Fibroblast of villous mesenchyme (primary cell): ENCODE results near the gene ATXN10. TPM values are rescaled to one million over a fixed set of nuclear protein-coding genes. Genes with fewer than 3 reads are reported as not detected.

ENCODE experiments used
- DNase-seq: peaks from one replicate; pipeline ENCODE4 v3.0.0-alpha.2; 2010; ENCODE audit warnings: low read depth
- H3K4me3 ChIP-seq: 2 replicates; pipeline ENCODE4 v1.5.1; 2011; ENCODE audit warnings: low read depth, mild to moderate bottlenecking, low read length
- total RNA-seq: library from RNA; depleted of rRNA; stranded (reverse); fragments of >200 nt; gene quantifications from 2 replicates; pipeline ENCODE4 v1.2.3, GENCODE V29; 2012
- TF ChIP-seq, protein P1 (sequence below): IDR thresholded peaks from 2 replicates; pipeline ENCODE4 v1.5.1; 2012; ENCODE audit warnings: low read depth, mild to moderate bottlenecking, low read length; ENCODE audit not compliant: insufficient read depth

Gene ATXN10
- total RNA-seq, 1 donor, result 190 TPM

DNA sequence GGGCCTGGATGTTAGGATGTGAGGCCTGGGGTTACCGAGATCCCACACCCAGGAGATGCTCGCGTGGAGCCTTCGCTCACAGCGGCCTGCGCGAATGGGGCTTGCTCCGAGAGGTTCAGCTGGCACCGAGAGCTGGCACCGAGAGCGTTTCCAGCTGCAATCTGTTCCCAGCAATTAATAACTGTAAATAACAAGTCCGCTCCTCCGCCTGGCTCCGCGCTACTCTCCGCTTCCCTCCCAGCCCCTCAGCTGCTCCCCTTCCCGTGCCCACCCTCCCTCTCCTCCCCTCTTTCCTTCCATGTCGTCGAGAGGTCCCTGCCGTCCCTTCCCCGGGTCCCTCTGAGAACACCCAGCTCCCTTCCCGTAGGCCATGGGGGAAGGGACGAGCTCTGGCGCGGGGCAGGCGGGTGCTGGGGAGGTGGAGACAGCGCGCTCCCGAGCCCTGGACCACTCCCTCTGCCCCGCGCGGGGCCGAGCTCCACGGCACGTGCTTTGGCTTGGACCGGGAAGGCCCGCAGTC is 194.6 kb downstream of the ATXN10 start:
- DNase-seq, result no peak
- TF ChIP-seq, protein P1, sequence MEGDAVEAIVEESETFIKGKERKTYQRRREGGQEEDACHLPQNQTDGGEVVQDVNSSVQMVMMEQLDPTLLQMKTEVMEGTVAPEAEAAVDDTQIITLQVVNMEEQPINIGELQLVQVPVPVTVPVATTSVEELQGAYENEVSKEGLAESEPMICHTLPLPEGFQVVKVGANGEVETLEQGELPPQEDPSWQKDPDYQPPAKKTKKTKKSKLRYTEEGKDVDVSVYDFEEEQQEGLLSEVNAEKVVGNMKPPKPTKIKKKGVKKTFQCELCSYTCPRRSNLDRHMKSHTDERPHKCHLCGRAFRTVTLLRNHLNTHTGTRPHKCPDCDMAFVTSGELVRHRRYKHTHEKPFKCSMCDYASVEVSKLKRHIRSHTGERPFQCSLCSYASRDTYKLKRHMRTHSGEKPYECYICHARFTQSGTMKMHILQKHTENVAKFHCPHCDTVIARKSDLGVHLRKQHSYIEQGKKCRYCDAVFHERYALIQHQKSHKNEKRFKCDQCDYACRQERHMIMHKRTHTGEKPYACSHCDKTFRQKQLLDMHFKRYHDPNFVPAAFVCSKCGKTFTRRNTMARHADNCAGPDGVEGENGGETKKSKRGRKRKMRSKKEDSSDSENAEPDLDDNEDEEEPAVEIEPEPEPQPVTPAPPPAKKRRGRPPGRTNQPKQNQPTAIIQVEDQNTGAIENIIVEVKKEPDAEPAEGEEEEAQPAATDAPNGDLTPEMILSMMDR, result no peak
- no peak overlapping the region for H3K4me3 ChIP-seq

DNA sequence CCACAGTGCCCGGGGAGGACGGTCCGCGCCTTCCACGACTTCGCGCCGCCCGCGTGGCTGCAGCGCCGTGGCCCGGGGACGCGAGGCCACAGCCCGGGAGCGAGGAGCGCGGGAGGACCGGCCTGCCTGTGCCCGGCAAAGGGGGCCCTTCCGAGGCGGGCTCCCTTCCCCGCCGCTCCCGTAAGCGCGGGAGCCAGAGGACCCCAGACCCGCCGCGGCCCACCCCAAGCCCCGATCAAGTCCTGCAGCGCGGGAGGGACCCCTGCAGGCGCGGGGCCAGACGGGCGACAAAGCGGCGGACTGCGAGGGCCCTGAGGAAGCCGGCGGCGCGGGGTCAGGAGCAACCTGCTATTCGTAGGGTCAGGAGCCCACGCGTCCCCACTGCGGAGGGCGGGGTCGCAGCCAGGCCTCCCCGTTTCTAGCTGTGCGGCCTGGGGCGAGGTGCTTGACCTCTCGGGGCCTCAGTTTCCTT is 195.0 kb downstream of the ATXN10 start:
- TF ChIP-seq, protein P1, result no peak
- no peak for DNase-seq
- peak overlapping the region; percentile 30 for H3K4me3 ChIP-seq

GRCh38 chr22:45867118-45867905 is 195.7 kb downstream of the ATXN10 start:
- TF ChIP-seq, protein P1, result peak; percentile 39
- DNase-seq, result peak; percentile 41
- H3K4me3 ChIP-seq, result peak overlapping the region; percentile 30

- TF ChIP-seq, protein P1, result no peak
- no peak overlapping the region for H3K4me3 ChIP-seq
- DNase-seq, result no peak
These were observed 196.4 kb downstream of the ATXN10 start for GRCh38 chr22:45867906-45868555.

DNA sequence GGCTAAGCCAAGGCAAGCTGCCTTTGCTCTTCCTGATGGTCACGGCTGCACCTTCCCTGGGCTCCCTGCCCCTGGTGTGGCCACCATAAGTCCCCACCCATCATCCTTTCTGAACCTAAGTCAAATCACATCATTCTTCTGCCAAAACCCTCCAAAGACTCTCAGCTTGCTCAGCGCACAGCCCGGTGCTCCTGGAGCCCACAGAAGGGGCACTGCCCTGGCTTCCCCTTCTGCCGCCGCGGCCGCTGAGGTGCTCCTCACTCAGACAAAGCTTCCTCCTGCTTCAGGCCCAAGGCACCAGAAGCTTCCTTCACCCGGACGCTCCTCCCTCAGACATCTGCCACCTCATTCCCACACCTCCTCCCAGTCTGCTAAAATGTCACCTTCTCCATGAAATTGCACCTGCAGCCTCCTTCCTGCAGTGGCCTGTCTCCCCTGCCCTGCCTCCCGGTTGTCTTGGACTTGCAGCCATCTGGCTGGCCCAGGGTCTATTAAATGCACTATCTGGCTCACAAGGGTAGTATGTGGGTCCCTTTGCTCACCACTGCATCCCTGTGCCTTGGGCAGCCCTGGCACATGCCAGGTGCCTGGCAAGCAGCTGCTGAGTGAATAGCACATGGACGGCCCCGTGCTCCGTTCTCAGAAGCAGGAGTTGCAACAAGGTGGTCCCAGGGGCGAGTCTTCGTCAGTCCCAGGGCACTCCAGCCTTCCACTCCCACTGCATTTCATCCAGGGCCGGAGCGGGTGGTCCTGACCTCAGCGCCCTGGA is 197.1 kb downstream of the ATXN10 start:
- TF ChIP-seq, protein P1, result no peak
- H3K4me3 ChIP-seq, result no peak overlapping the region
- no peak for DNase-seq

- TF ChIP-seq, protein P1, result no peak
- H3K4me3 ChIP-seq, result no peak overlapping the region
These were observed 197.8 kb downstream of the ATXN10 start for GRCh38 chr22:45869340-45869847.

More at GRCh38 chr22:45869340-45869847, 197.8 kb downstream of the ATXN10 start:
- no peak for DNase-seq
